Measurements from ENCODE around the gene HLA-DMB.

HLA-DMB gene

DNA sequence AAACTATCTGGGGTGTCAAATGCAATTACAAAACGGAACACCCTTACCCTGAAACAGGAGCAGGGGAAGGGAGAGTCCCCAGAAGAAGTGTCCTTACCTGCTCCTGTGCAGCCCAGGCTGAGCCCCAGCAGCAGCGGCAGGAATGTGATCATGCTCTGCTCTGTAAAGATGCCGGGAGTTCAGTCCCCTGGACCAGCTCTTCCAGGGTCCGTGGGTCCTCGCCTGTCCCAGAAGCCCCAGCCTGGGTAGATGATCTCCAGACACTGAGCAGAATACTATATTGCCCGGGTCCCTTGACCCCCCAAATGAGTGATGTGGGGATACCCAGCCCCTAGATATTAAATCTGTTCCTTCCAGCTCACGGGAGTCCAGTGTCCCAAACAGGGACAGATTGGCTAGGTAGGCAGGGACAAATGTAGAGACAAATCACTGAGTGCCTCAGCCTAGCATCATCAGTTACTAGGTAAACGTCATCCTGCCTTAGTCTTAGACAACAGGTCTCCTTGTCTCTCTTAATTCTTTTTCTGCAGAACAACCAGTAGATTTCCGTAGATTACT is at the start of gene HLA-DMB:
Gene HLA-DMB, minus strand, starts transcription at position 373 of the 558 bp plus-strand sequence. Its CDS starts 221 bp downstream, at position 152.
- peak; percentile 9 for DNase-seq

DNA sequence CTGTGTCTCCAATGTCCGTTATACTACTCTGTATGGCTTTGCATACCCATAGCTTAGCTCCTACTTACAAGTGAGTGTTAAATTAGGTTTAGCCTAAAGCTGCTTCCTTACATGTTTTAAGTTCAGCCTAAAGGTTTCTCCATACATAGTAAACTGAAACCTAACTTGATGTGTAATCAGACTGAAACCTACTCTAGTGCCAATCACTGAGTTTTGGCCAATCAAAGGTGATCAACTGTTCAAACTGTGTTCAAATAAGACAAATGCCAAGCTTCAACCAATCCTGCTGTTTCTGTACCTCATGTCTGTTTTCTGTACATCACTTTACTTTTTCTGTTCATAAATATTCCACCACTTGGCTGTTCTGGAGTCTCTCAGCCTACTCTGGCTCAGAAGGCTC is 48.5 kb upstream of the HLA-DMB start:
- no peak for DNase-seq

DNA sequence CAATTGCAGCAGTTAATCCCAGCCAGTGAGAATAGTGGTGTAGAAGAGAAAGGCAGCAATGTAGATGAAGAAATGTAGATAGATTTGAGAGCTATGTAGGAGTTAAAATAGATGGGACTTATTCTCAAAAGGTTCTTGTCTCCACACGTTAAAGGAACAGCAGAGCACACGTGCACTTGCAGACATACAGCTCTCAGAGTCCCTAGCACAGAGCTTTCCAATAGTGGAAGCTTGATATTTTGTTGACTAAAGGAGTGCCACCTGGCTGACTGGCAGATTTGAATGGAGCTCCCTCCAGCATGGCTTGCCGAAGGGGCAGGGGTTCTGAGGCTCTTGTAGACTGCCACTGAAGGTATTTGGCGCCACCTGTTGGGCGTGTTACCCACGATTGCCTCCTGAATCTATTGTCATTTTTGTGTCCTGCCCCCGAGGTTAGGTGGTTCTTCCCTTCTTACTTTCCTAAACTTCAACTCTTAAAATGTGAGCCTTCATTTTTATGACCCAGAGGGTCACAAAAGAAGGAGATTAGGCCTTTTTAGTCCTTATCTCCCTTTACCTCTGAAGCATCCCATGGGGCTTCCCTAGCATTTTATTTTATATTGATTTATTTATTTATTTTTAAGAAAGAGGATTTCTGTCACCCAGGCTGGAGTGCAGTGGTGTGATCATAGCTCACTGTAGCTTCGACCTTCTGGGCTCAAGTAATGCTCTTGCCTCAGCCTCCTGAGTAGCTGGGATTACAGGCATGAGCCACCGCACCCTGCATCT is 44.0 kb upstream of the HLA-DMB start:
- peak; percentile 93 for DNase-seq

DNA sequence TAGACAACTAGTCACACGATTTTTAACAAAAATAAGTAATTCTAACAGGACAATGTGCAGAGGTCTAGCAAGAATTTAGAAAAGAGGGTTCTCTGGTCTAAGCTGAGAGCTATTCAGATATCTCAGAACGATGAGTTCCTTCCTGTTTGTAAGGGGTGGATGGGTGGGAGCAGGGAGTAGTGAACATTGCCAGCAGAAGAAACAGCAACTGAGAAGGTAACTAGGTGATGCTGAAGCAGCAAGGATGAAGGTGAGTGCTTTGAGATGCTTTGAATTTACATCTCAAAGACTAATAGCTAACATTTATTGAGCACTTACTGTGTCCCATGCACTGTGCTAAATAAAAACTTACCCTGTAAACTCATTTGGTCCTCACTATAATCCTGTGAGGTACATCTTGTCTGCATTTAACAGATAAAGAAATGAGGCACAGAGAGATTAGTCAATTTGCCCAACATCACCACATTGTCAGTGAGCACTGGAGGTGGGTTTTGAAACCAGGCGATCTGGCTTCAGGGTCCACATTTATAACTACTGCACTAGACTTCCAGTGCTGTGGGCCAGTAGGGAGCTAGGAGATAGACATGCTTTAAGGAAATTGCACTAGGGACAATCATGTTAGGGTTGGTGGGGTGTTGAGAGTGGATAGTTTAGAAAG is 43.3 kb upstream of the HLA-DMB start:
- no peak for DNase-seq

DNA sequence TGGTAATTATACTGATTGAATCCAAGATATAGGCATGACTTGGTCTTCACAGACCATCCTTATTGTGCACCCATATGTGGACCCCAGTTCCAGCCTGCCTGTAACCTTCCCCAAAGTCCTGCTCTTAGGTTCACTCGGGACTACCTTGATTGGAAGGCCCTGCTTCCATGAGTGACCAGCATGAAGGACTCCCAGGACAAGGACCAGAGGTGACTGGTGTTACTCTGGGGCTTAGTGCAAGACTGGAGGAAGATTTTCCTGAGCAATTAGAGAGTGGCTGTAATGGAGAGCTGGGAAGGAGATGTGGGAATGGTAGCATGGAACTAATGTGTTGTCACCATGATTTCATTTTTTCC is 42.6 kb upstream of the HLA-DMB start:
- no peak for DNase-seq

DNA sequence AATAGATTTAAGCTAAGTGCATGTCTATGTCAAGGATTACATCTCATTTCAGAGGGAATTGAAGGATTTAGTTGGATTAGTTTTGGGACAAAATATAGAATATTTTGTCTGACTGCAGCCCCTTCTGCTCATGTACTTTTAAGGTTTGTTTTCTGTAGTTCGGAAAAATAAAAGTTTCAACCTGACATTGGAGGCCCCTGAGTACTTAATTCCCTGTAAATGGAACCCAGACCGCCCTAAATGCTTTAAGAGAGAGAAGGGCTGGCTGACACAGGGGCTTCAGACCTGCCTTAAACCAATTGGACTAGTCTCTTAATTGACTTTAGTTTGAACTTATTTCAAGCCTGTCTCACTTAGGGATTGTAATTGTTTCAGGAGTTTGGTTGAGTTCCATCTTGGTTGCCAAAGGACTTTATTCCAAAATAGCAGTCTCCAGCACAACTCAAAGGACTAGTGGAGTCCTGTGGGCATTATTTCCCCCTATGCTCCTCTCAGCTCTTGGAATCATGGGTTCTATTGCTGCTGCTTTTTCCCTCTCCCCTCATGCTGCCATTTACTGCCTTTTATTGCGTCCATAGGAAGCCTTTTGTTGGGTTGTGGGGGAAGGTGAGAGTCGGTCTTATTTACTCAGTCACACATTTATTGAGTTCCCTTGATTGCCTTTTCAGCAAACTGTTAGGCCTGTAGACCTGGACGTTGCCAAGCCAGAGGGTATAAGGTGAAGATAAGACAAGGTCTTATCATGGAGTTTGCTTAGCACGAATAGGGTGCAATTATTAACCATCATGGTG is 42.1 kb upstream of the HLA-DMB start:
- no peak for DNase-seq

DNA sequence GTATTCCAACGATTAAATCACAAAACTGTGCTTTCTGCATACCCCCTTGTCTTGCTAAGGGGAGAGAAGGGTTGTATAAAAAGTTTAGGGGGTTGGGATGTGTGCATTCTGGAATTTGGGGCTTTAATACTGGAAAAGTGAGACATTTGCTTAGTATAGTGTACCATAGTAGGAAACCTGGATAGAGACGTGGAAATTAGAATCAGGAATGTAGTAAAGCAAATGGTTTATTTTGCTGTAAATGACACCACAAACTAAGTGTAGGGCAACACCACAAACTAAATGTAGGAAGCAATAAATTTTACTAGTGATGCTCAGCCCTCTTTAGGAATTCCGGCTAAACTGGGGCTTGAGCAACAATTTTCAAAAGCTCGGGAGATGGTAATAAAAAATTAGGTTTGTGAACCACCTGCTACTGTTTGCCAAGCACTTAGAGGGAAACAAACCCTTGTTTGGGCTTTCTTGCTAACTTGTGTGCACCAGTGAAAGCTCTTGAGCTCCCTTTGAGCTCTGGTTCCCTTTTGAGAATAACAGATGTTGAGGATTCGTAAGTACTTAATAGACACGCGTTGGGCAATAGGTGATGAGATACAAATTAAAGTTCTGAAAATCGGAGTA is 41.4 kb upstream of the HLA-DMB start:
- DNase-seq: peak; percentile 86

DNA sequence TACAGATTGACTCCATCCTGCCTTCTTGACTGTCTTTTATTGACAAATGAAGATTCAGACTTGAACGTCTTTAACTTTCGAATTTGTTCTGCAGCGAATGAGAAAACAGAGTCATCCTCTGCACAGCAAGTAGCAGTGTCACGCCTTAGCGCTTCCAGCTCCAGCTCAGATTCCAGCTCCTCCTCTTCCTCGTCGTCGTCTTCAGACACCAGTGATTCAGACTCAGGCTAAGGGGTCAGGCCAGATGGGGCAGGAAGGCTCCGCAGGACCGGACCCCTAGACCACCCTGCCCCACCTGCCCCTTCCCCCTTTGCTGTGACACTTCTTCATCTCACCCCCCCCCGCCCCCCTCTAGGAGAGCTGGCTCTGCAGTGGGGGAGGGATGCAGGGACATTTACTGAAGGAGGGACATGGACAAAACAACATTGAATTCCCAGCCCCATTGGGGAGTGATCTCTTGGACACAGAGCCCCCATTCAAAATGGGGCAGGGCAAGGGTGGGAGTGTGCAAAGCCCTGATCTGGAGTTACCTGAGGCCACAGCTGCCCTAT is 39.7 kb upstream of the HLA-DMB start:
- no peak for DNase-seq

DNA sequence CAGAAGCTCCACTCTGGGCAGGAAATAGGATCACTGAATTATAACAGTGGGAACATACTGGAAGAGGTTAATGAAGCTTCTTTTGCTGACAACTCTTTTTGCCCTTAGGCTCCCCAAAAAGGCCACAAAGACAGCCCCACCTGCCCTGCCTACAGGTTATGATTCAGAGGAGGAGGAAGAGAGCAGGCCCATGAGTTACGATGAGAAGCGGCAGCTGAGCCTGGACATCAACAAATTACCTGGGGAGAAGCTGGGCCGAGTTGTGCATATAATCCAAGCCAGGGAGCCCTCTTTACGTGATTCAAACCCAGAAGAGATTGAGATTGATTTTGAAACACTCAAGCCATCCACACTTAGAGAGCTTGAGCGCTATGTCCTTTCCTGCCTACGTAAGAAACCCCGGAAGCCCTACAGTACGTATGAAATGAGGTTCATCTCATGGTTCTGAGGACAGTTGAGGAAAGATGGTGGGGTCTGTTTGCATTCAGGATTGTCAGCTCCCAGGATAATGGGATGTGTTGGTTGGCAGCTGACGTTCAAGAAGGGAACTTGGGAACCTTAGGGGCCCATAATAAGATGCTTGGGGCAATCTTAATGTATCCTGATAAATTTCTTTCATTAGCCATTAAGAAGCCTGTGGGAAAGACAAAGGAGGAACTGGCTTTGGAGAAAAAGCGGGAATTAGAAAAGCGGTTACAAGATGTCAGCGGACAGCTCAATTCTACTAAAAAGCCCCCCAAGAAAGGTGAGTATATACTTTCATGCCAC is 39.1 kb upstream of the HLA-DMB start:
- DNase-seq: no peak

DNA sequence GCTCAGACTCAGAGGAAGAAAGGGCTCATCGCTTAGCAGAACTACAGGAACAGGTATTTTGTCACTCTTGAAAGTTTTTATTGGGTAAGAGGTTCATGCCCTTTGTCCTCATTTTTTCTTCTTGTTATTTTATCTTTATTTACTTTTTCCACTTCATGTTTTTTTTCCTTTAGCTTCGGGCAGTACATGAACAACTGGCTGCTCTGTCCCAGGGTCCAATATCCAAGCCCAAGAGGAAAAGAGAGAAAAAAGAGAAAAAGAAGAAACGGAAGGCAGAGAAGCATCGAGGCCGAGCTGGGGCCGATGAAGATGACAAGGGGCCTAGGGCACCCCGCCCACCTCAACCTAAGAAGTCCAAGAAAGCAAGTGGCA is 37.1 kb upstream of the HLA-DMB start:
- no peak for DNase-seq

DNA sequence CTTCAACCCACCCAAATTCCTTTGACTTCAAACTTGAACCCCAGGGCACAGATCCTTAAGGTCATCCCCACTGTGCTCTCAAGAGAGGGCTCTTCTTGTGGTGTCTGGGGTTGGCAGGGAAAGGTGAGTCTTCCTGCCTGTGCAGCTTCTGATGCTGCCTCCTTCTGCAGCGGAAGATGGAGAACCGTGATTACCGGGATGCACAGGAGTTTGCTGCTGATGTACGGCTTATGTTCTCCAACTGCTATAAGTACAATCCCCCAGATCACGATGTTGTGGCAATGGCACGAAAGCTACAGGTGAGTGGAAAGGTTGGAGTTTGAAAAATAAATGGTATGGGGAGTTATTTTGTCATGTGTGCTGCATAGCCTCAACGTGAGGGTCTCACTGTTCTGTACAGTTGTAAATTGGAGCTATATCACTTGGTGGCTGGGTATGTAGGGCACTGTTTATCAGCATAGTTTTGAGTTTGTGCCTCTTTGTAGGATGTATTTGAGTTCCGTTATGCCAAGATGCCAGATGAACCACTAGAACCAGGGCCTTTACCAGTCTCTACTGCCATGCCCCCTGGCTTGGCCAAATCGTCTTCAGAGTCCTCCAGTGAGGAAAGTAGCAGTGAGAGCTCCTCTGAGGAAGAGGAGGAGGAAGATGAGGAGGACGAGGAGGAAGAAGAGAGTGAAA is 36.6 kb upstream of the HLA-DMB start:
- DNase-seq: no peak

DNA sequence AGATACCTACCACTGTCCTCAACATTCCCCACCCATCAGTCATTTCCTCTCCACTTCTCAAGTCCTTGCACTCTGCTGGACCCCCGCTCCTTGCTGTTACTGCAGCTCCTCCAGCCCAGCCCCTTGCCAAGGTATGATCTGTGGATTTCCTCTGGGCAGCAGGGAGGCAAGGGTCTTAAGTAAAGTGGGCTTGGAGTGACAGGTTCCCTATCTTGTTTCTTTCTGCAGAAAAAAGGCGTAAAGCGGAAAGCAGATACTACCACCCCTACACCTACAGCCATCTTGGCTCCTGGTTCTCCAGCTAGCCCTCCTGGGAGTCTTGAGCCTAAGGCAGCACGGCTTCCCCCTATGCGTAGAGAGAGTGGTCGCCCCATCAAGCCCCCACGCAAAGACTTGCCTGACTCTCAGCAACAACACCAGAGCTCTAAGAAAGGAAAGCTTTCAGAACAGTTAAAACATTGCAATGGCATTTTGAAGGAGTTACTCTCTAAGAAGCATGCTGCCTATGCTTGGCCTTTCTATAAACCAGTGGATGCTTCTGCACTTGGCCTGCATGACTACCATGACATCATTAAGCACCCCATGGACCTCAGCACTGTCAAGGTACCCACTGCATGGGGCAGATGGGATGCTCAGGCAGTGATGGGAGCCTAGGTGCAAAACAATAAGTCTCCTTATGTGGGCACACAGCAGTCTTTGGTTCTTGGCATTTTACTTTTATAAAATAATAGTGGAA is 35.7 kb upstream of the HLA-DMB start:
- DNase-seq: no peak

DNA sequence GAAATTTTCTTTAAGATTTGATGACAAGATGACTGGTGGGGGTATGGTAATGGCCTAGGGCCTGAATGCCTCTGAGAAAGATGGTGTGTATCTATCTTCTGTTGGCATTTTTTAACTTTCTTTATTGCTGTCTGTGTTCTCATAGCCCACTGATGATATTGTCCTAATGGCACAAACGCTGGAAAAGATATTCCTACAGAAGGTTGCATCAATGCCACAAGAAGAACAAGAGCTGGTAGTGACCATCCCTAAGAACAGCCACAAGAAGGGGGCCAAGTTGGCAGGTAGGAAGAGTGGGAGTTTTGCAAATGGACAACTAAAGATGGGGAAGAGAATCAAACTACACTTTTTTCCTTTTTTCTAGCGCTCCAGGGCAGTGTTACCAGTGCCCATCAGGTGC is 35.1 kb upstream of the HLA-DMB start:
- no peak for DNase-seq

DNA sequence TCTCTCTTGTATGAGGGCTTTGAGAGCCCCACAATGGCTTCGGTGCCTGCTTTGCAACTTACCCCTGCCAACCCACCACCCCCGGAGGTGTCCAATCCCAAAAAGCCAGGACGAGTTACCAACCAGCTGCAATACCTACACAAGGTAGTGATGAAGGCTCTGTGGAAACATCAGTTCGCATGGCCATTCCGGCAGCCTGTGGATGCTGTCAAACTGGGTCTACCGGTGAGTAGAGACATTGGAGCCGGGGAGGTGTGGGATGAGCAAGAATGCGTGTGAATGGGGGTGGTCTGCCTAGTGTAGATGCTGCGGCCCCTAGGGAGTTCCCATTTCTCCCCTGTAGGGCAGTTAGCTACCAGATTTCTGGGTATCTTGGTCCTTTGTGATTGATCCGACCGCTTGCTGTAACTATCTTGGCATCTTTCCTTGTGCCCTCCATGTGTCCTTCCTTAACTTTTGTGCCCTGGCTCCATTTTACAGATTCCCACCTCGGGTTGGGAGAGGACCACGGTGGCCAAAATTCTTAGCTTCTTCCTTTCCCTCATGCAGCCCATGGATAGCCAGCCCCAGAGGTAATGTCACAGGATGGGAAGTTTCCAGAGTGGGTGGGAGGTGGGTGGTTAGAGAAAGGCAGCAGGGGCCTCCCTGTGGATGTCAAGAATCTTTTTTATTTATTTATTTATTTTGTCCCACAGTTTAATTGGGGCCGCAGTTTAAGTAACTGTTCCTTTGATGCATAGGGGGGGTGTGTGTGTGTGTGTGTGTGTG is 33.9 kb upstream of the HLA-DMB start:
- no peak for DNase-seq

DNA sequence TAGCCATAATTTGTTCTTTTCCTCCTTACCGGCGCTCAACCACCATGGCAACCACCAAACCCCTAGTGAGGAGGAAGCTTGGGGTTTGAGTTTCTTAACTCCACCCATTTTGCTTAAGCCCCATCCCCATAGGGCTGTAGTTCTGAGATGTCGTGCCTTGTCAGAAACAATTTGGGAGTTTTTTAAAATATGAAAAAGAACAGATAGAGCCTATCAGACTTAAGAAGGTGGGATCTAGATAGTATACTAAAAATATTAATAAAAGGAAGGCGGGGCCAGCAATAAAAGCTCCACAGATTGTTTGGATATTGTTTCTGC is 33.1 kb upstream of the HLA-DMB start:
- peak; percentile 23 for DNase-seq

DNA sequence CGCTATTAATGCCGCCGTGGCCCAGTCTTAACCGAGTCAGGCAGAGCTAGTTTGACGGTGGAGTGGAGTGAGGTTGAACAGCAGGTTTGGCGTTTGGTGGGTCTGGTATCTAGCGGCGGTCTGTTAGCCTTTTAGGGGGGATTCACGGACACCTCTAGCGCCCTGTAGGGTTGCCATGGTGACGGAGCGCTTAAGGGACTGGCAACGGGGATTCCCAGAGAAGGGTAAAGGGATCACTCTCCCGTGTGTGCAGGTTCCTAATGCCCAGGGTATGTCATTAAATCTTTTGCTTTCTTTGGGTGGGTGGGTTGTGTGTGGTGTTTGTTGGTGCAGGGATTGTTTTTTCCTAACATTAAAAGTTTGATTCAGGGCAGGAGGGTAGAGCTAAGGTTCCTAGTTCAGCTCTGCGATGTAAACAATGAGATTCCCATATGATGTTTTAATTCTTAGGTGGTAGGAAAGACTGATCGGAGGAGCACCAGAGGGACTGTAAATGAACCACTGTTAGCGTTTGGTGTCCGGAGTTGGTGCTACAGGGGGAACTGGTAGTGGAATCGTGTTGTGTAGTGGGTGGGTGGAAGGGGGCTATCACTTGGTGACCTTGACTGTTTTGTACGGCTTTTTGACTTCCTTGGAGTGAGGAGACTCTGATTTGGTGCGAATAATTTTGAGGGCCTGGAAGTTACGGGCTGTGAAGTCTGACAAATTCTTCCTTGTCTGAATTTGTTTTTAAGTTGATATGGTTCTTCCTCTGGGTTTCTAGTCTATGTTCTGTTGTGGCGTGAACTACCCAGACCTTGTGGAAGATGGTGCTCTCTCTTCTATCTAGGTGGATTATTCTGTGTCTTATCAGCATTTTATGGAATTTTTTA is 32.6 kb upstream of the HLA-DMB start:
- peak; percentile 62 for DNase-seq

DNA sequence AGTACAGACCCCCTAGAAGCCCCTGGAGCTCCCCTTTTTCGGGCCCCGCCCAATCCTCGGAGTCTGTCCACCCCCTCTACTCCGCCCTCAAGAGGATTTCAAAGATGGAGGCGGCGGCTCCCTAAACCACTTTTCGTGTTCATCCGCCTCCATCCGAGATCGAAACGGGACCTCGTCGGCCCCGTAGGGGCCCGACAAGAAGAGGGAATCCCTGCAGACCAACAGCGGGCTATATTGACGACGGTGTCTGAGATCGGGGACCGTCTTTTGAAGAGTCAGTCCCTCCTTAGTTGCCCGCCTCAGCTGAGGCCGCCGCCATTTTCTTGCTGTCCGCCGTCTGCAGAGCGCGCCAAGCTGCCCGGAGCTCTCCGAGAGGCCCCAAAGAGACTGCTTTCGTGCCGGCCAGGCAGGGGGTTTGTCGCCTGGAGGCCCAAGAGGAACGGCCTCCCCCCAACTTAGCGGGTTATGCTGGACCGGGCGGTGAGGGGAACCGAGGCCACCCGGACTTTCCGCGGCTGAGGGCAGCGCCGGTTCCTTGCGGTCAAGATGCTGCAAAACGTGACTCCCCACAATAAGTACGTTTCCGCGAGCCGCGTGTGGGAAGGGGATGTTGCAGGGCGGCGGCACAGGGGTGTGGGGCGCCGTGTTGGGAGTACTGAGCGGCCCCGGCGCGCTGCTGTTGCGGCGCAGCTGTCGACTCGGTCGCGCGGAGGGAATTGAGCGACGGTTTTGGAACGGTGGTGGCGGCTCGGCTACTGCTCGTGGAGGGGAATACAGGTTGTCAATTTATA is 31.7 kb upstream of the HLA-DMB start:
- DNase-seq: peak; percentile 77

All from NCI-H1105 treated with DMSO at 0.1 percent for 48 hours (cell line).